ENCODE measurements around the gene UBE2F. TPM values are rescaled to one million over a fixed set of nuclear protein-coding genes. Genes with fewer than 3 reads are reported as not detected.

UBE2F gene
- total RNA-seq, 2 donors from 2014 or later, result 67.7 to 69.9 TPM

- ATAC-seq (no peak), DNase-seq (no peak)
- TF ChIP-seq CTCF (IDR thresholded peaks at IDR 0.05), result no peak
- no peak for TF ChIP-seq POLR2A (IDR thresholded peaks at IDR 0.05)
- Histone ChIP-seq H3K9me3 (no peaks in the 10 kb centered on the region), H3K36me3 (replicated peaks in 1 of 2; ENCODE audit: insufficient read depth in 1 of 2, low read depth in 2 of 2) (peaks cover 0 to 4% of the 10 kb centered on the region in 2 donors), H3K4me1 (no peaks in the 10 kb centered on the region), H3K27me3 (no peaks in the 10 kb centered on the region), H3K4me3 (no peak overlapping the region), H3K27ac (no peak overlapping the region)
- intact Hi-C loops (cut with DNase I), result no loop called here
- 84 to 93% methylated on average over 5 of the region's 5 CpGs for WGBS, 2 donors
These were observed 55.9 kb downstream of the UBE2F start for GRCh38 chr2:238022594-238023157.

GRCh38 chr2:238023608-238024007 is 56.8 kb downstream of the UBE2F start:
- no peak overlapping the region for H3K27ac ChIP-seq
- no peak overlapping the region for H3K4me3 ChIP-seq
- H3K9me3 ChIP-seq, result no peaks in the 10 kb centered on the region
- no peaks in the 10 kb centered on the region for H3K4me1 ChIP-seq
- TF ChIP-seq POLR2A (IDR thresholded peaks at IDR 0.05) (no peak), CTCF (IDR thresholded peaks at IDR 0.05) (no peak)
- 93 to 96% methylated on average over 2 of the region's 2 CpGs for WGBS, 2 donors
- H3K27me3 ChIP-seq, result no peaks in the 10 kb centered on the region
- intact Hi-C loops (cut with DNase I), result no loop called here
- DNase-seq (no peak), ATAC-seq (no peak)
- peaks cover 0 to 4% of the 10 kb centered on the region in 2 donors for H3K36me3 ChIP-seq (replicated peaks in 1 of 2; ENCODE audit: insufficient read depth in 1 of 2, low read depth in 2 of 2)

GRCh38 chr2:238024986-238025385 is 58.2 kb downstream of the UBE2F start:
- intact Hi-C loops (cut with DNase I), result no loop called here
- Histone ChIP-seq H3K4me1 (no peaks in the 10 kb centered on the region), H3K27ac (no peak overlapping the region), H3K36me3 (replicated peaks in 1 of 2; ENCODE audit: insufficient read depth in 1 of 2, low read depth in 2 of 2) (peaks cover 0 to 4% of the 10 kb centered on the region in 2 donors), H3K4me3 (no peak overlapping the region), H3K27me3 (no peaks in the 10 kb centered on the region), H3K9me3 (no peaks in the 10 kb centered on the region)
- ATAC-seq (no peak), DNase-seq (no peak)
- TF ChIP-seq POLR2A (IDR thresholded peaks at IDR 0.05), result no peak
- TF ChIP-seq CTCF (IDR thresholded peaks at IDR 0.05), result no peak
- 89 to 94% methylated on average over 5 to 8 of the region's 8 CpGs for WGBS, 2 donors

GRCh38 chr2:238025741-238026360 is 59.0 kb downstream of the UBE2F start:
- peaks cover 0 to 7% of the 10 kb centered on the region in 2 donors for H3K36me3 ChIP-seq (replicated peaks in 1 of 2; ENCODE audit: insufficient read depth in 1 of 2, low read depth in 2 of 2)
- TF ChIP-seq POLR2A (IDR thresholded peaks at IDR 0.05) (no peak), CTCF (IDR thresholded peaks at IDR 0.05) (no peak)
- no peak overlapping the region for H3K4me3 ChIP-seq
- 86 to 94% methylated on average over 9 of the region's 9 CpGs for WGBS, 2 donors
- DNase-seq (no peak), ATAC-seq (no peak)
- H3K27ac ChIP-seq, result no peak overlapping the region
- H3K27me3 ChIP-seq, result no peaks in the 10 kb centered on the region
- intact Hi-C loops (cut with DNase I), result no loop called here
- no peaks in the 10 kb centered on the region for H3K4me1 ChIP-seq
- H3K9me3 ChIP-seq, result no peaks in the 10 kb centered on the region

GRCh38 chr2:238027058-238027457 is 60.2 kb downstream of the UBE2F start:
- no peak overlapping the region for H3K4me3 ChIP-seq
- H3K9me3 ChIP-seq, result no peaks in the 10 kb centered on the region
- WGBS, 2 donors, result 81 to 90% methylated on average over 4 of the region's 4 CpGs
- TF ChIP-seq CTCF (IDR thresholded peaks at IDR 0.05), result no peak
- no peak overlapping the region for H3K27ac ChIP-seq
- H3K4me1 ChIP-seq, result no peaks in the 10 kb centered on the region
- ATAC-seq (no peak), DNase-seq (no peak)
- H3K27me3 ChIP-seq, result no peaks in the 10 kb centered on the region
- peaks cover 0 to 8% of the 10 kb centered on the region in 2 donors for H3K36me3 ChIP-seq (replicated peaks in 1 of 2; ENCODE audit: insufficient read depth in 1 of 2, low read depth in 2 of 2)
- intact Hi-C loops (cut with DNase I), result no loop called here
